Esophagus muscularis mucosa (tissue), 4 donors: ENCODE data around the gene MS4A5. TPM values are rescaled to one million over a fixed set of nuclear protein-coding genes. Genes with fewer than 3 reads are reported as not detected.
"Not testable (repeated sequence)": the region's sequence is repeated elsewhere in the genome, so short reads cannot be mapped to it uniquely, and the experiment has no call there.

Experiments used
- DNase-seq: peaks from one replicate; pipeline ENCODE4 v3.0.0-alpha.2; 2017; ENCODE audit errors: extremely low spot score
- H3K27ac ChIP-seq, 4 donors: fragments of 200-600 bp; sonication (generic); replicated peaks in 1 of 4; 1 replicate in 3 of 4; 2 replicates in 1 of 4; pipeline ENCODE4 v1.5.1; 2016 to 2019; ENCODE audit warnings: mild to moderate bottlenecking in 1 of 4
- H3K27me3 ChIP-seq, 4 donors: fragments of 200-600 bp; sonication (generic); one replicate each; pipeline versions ENCODE4 v1.5.1 to v1.6.0; 2016 to 2019
- H3K36me3 ChIP-seq, 4 donors: fragments of 200-600 bp; sonication (generic); one replicate each; pipeline ENCODE4 v1.5.1; 2016 to 2019
- H3K4me1 ChIP-seq, 4 donors: fragments of 200-600 bp; sonication (generic); one replicate each; pipeline ENCODE4 v1.5.1; 2016 to 2019
- H3K4me3 ChIP-seq, 4 donors: fragments of 200-600 bp; sonication (generic); 1 replicate in 2 of 4; 2 replicates in 2 of 4; pipeline ENCODE4 v1.5.1; 2016 to 2019; ENCODE audit warnings: mild to moderate bottlenecking in 4 of 4, moderate library complexity in 1 of 4
- H3K9me3 ChIP-seq, 4 donors: fragments of 200-600 bp; sonication (generic); 1 replicate in 3 of 4; 2 replicates in 1 of 4; pipeline ENCODE4 v1.5.1; 2016 to 2019
- EP300 ChIP-seq: sonication (generic); formaldehyde crosslinking; IDR thresholded peaks from one replicate; pipeline ENCODE4 v1.6.1; 2017; ENCODE audit warnings: antibody characterized with exemption
- POLR2A ChIP-seq: fragments of 450-650 bp; IDR thresholded peaks from one replicate; pipeline ENCODE4 v1.6.1; 2017; ENCODE audit warnings: antibody characterized with exemption, moderate library complexity, mild to moderate bottlenecking, low read depth
- POLR2AphosphoS5 ChIP-seq, 2 donors: sonication (generic); formaldehyde crosslinking; IDR thresholded peaks; one replicate each; pipeline ENCODE4 v1.6.1; 2017; ENCODE audit warnings: antibody characterized with exemption in 2 of 2
- WGBS: methylation state at CpG from one replicate; pipeline ENCODE4 v1.1.5; 2018; 5-methylcytosine and 5-hydroxymethylcytosine counted together
- intact Hi-C: fragments of 100-400 bp; cut with DNase I; formaldehyde crosslinking; loops from one replicate; pipeline ENCODE4 v1.15.1; 2023
- total RNA-seq, 4 donors: library from RNA; depleted of rRNA; stranded (reverse); fragments of >200 nt; gene quantifications; one replicate each; pipeline versions ENCODE4 v1.1.0 to v1.2.1, GENCODE V29; 2016
- TF ChIP-seq, protein P1 (sequence below), 3 experiments: fragments of 200-600 bp in 2 of 3; fragments of 450-650 bp in 1 of 3; sonication (generic) in 2 of 3; IDR thresholded peaks; one replicate each; pipeline ENCODE4 v1.5.1; 2017 to 2019; ENCODE audit warnings: antibody characterized with exemption in 3 of 3, mild to moderate bottlenecking in 2 of 3, moderate library complexity in 1 of 3

The MS4A5 gene
- total RNA-seq, 4 donors from 2014 or later, result not detected

DNA sequence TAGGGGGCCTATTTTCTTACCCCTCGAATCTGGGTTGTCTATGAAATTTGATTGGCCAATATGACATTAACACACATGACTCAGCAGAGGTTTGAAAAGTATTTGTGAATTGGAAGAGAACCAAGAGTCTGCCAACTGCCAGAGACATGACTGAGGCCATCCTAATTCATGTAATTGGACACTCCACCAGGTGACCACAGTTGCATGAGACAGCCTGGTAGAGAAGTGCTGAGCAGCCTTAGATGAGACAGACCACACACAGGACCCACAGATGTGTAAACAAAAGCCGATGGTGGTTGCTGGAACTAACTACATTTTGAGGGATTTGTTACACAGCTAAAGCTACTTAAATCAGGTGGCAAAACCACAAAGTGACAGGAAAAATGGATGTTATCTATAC lies 855 bp upstream of the MS4A5 start:
- no peaks in the 10 kb centered on the region for H3K36me3 ChIP-seq
- TF ChIP-seq, protein P1, sequence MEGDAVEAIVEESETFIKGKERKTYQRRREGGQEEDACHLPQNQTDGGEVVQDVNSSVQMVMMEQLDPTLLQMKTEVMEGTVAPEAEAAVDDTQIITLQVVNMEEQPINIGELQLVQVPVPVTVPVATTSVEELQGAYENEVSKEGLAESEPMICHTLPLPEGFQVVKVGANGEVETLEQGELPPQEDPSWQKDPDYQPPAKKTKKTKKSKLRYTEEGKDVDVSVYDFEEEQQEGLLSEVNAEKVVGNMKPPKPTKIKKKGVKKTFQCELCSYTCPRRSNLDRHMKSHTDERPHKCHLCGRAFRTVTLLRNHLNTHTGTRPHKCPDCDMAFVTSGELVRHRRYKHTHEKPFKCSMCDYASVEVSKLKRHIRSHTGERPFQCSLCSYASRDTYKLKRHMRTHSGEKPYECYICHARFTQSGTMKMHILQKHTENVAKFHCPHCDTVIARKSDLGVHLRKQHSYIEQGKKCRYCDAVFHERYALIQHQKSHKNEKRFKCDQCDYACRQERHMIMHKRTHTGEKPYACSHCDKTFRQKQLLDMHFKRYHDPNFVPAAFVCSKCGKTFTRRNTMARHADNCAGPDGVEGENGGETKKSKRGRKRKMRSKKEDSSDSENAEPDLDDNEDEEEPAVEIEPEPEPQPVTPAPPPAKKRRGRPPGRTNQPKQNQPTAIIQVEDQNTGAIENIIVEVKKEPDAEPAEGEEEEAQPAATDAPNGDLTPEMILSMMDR (IDR thresholded peaks at IDR 0.05), result no peak
- TF ChIP-seq POLR2A, result no peak
- no peak for TF ChIP-seq EP300
- no peak for TF ChIP-seq POLR2AphosphoS5 (IDR thresholded peaks at IDR 0.05)
- no peaks in the 10 kb centered on the region for H3K27me3 ChIP-seq
- no peak overlapping the region for H3K4me3 ChIP-seq
- no peaks in the 10 kb centered on the region for H3K4me1 ChIP-seq
- no peak overlapping the region for H3K27ac ChIP-seq
- no peak for DNase-seq
- no peaks in the 10 kb centered on the region for H3K9me3 ChIP-seq
- intact Hi-C loops, result no loop called here
- WGBS, result 55% methylated on average over 2 of the region's 2 CpGs

DNA sequence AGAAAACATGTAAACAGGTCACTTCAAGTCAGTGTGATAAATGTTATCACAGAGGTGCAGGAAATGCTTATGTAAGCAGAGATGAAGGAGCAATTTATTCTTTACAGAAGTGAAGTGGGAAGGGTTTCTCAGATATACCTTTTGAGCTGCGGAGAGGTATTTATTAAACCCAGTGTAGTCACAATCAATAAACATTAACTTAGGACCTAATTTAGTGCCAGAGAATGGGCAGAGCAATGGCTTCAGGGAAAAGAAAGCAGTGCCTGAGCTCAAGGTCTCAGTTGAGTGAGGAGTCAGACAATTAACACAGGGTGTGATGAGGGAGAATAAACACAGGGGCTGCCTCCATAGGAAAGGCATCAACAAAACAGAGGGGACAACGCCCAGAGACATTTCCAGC lies 1.9 kb downstream of the MS4A5 start:
- Histone ChIP-seq H3K4me1 (no peaks in the 10 kb centered on the region), H3K36me3 (no peaks in the 10 kb centered on the region), H3K27me3 (no peaks in the 10 kb centered on the region), H3K27ac (no peak overlapping the region), H3K9me3 (no peaks in the 10 kb centered on the region), H3K4me3 (no peak overlapping the region)
- 79% methylated on average over 2 of the region's 2 CpGs for WGBS
- no peak for DNase-seq
- TF ChIP-seq, protein P1 (IDR thresholded peaks at IDR 0.05), result no peak
- TF ChIP-seq POLR2AphosphoS5 (IDR thresholded peaks at IDR 0.05), result no peak
- TF ChIP-seq POLR2A, result no peak
- no peak for TF ChIP-seq EP300
- intact Hi-C loops, result no loop called here

DNA sequence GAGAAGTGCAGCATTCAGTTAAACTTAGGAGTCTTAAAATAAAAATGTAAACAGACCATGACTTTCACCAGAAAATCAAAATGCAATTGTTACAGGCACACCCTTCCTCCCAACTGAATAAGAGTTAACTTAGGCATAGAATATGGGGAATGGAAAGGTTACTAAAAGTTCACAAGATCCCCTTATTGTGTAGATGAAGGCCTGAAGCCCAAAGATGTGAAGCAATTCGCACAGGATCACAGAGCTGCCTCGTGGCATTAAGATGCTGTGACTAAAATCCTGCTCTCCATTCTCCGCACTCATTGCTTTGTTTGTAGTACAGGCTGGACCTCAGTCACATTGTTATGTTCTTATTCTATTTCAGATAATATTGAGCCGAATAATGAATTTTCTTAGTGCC lies 4.0 kb downstream of the MS4A5 start:
- no peak for DNase-seq
- Histone ChIP-seq H3K27me3 (no peaks in the 10 kb centered on the region), H3K4me3 (no peak overlapping the region), H3K9me3 (no peaks in the 10 kb centered on the region), H3K36me3 (no peaks in the 10 kb centered on the region), H3K4me1 (no peaks in the 10 kb centered on the region), H3K27ac (no peak overlapping the region)
- TF ChIP-seq EP300 (no peak), POLR2AphosphoS5 (IDR thresholded peaks at IDR 0.05) (no peak), POLR2A (no peak)
- TF ChIP-seq, protein P1 (IDR thresholded peaks at IDR 0.05), result no peak
- intact Hi-C loops, result no loop called here
- 72% methylated on average over 4 of the region's 4 CpGs for WGBS

DNA sequence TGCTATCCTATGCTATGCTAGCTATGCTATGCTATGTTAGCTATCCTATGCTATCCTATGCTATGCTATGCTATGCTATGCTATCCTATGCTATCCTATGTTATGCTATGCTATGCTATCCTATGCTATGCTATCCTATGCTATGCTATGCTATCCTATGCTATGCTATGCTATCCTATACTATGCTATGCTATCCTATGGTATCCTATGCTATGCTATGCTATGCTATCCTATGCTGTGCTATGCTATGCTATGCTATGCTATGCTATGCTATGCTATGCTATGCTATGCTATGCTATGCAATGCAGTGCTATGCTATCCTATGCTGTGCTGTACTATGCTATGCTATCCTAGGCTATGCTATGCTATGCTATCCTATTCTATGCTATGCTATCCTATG lies 17.7 kb downstream of the MS4A5 start:
- TF ChIP-seq, protein P1 (IDR thresholded peaks at IDR 0.05), result no peak
- no peak for TF ChIP-seq POLR2AphosphoS5 (IDR thresholded peaks at IDR 0.05)
- TF ChIP-seq EP300, result no peak
- TF ChIP-seq POLR2A, result no peak
- H3K4me3 ChIP-seq, result no peak overlapping the region
- no peaks in the 10 kb centered on the region for H3K36me3 ChIP-seq
- H3K27me3 ChIP-seq, result no peaks in the 10 kb centered on the region
- intact Hi-C loops, result no loop called here
- H3K9me3 ChIP-seq, result no peaks in the 10 kb centered on the region
- DNase-seq, result no peak
- no peak overlapping the region for H3K27ac ChIP-seq
- H3K4me1 ChIP-seq, result no peaks in the 10 kb centered on the region

DNA sequence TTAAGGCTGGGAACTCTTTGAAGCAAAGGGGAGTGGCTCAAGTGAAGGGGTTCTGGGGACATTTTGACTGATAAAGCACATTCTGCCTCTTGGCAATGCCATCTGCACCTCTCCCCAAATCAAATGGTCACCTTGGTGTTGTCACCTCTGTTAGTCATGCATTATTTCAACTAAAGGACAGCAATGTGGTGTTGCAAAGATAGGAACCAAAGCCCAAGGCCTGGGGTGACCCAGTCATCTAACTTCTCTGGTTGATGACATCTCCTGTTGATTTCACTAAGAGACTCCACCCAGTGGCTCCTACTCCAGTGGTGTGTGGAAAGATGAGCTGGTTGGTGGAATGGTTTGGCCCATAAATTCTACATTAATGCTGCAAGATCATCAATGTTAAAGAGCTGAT lies 18.5 kb downstream of the MS4A5 start:
- no peak overlapping the region for H3K27ac ChIP-seq
- DNase-seq, result no peak
- H3K36me3 ChIP-seq, result no peaks in the 10 kb centered on the region
- no peaks in the 10 kb centered on the region for H3K27me3 ChIP-seq
- H3K4me3 ChIP-seq, result no peak overlapping the region
- intact Hi-C loops, result no loop called here
- H3K4me1 ChIP-seq, result no peaks in the 10 kb centered on the region
- no peaks in the 10 kb centered on the region for H3K9me3 ChIP-seq
- TF ChIP-seq POLR2A (no peak), POLR2AphosphoS5 (IDR thresholded peaks at IDR 0.05) (no peak), EP300 (no peak)
- TF ChIP-seq, protein P1 (IDR thresholded peaks at IDR 0.05), result no peak

DNA sequence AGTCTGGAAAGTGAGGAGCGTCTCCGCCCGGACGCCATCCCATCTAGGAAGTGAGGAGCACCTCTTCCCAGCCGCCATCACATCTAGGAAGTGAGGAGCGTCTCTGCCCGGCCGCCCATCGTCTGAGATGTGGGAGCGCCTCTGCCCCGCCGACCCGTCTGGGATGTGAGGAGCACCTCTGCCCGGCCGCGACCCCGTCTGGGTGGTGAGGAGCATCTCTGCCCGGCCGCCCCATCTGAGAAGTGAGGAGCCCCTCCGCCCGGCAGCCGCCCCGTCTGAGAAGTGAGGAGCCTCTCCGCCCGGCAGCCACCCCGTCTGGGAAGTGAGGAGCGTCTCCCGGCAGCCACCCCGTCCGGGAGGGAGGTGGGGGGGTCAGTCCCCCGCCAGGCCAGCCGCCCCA lies 21.8 kb downstream of the MS4A5 start:
- intact Hi-C loops, H3K9me3 ChIP-seq, H3K27me3 ChIP-seq, DNase-seq, H3K4me1 ChIP-seq, H3K27ac ChIP-seq, H3K4me3 ChIP-seq, H3K36me3 ChIP-seq: not testable (repeated sequence)
- 95% methylated on average over 9 of the region's 32 CpGs for WGBS
